Measurements from ENCODE around the gene STAC3.
"Not testable (repeated sequence)": the region's sequence is repeated elsewhere in the genome, so short reads cannot be mapped to it uniquely, and the experiment has no call there.

Gene STAC3

GRCh38 chr12:57250956-57251355 is at the start of gene STAC3:
Gene STAC3 (minus strand): TSS chr12:57251187. CDS start chr12:57249636, 1,551 bp downstream.
- no peak for ATAC-seq

DNA sequence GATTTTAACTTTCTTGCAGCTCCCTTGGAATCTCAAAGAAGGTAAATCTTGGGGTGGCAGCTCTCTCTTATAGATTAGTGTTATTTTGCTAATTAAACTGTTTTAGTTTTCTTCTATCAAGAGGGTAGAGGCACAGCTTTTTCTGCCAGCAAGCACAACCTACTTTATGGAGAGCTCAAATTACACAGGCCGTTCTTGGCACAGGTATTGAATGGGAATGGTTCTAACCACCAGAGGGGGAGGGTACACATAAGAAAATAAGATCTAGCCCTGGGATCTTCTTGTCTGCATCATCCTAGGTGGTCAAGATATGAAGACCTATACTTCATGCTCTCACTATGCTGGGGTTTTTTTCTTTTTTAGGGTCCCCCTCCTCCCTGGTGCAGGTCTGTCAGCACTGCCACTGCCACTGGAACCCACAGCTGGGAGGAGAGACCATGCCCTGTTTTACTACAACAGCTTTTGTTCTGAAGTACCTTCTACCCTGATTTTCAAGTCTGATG is 48.6 kb upstream of the STAC3 start:
- ATAC-seq = no peak

DNA sequence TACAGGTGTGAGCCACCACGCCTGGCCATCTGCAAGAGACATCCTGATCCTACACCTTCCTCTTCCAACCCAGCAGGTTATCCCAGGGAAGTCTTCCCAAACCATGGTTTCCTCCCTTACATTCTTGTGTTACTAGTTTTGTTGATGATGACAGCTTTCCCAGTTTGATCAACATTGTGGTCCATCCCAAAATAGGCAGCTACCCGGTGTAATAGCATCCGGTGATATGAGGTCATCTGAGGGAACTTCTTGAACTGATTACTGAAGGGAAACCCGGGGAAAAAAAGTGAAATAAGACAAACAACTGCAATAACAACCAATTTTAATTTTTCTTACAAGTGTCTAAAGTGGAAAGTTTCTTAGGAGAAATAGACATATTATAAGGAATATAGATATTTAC is 45.3 kb upstream of the STAC3 start:
- no peak for ATAC-seq

- not testable (repeated sequence) for ATAC-seq
Observed at GRCh38 chr12:57282073-57282472, 31.1 kb upstream of the STAC3 start.

DNA sequence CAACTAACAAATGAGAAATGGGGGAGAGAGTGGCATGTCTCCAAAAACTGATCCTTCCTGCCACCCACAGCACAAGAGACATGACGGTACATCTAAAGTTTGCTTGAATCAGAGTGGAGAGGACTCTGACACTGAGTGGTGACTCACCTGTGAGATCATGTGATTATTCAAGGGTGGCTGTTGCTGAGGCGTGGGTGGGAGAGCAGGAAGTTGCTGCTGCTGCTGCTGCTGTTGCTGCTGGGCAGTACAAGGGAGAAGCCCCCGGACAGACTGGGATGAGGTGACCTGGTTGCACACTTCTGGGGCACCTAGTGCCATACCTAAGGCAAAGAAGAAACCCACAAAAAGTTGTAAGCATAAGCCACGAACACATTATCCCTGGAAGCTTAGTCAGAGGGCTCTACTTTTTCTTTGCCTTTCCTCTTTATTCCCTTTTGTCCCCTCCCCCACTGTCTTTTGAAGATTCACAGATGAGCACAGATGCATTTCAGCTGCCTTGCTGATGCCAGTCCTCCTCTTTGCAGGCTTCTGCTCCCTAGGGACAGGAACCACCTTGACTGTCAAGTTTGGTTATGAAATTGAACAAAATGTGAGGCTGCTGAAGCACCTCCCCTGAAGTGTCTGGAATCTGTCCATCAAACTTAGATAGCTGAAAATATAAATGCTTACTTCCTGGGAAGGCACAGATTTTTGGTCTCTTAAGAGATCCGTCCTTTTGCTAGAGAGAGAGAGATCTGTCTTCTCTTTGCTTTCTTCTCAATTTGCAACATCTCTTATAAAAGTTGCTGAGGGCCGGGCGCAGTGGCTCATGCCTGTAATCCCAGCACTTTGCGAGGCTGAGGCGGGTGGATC is 29.4 kb upstream of the STAC3 start:
- ATAC-seq = peak; percentile 100

GRCh38 chr12:57278465-57279381 is 27.7 kb upstream of the STAC3 start:
- ATAC-seq = no peak

- no peak for ATAC-seq
Observed at GRCh38 chr12:57276935-57277563, 26.1 kb upstream of the STAC3 start.

- not testable (repeated sequence) for ATAC-seq
Observed at GRCh38 chr12:57276233-57276632, 25.2 kb upstream of the STAC3 start.

GRCh38 chr12:57273516-57273915 is 22.5 kb upstream of the STAC3 start:
- no peak for ATAC-seq

DNA sequence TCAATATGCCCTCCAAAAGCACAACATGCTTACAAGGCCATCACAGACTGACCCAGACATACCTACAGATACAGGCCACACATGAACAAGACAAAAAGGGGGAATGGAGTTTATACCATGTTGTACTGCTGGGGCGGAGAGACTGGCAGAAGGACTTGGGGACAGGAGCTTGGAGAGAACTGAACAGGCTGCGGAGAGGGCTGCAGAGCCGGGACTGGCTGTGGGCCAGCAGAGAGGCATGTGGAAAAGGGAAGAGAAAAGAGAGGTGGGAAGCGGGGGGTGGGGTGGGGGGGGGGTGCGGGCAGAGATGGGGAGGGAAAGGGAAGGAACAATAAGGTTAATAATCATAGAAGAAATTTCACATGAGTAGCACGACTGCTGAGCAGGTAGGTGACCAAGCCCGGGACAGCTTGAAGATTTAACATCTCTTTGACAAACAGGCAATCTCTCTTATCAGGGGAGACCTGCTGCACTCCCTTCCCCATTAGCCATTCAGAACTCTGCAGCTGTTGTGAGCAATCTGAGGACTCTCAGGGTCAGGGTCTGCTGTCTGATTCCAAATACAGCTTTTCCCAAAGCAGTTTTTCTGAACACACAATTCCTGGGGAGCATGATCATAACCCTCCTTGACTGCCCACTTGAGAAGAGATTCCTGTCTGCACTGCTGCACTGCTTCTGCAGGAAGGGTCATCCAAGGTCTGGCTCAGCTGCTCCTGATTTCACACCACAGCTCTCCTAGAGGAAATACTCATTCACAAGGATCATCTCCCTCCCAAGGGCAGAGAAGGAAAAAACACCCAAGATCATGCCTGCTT is 21.6 kb upstream of the STAC3 start:
- ATAC-seq = no peak

- no peak for ATAC-seq
Observed at GRCh38 chr12:57270966-57271470, 20.0 kb upstream of the STAC3 start.

DNA sequence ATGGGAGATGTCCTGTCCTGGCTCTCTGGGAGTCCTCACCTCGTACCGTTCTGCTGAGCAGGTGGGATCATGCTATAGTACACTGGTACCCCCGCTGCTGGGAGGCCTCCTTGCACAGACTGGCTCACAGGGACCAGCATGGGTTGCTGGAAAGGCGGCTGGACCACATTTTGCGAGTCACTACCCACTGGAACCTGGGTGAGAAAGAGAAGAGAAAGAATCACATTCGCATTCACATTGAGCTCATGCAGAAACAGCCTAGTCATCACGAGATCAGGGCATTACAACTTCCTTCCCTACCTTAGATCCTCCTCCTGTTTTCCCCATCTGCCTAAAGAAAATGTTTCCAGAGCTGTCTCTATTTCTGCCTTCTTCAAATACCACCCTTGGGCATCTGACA is 17.3 kb upstream of the STAC3 start:
- peak; percentile 63 to 81 for ATAC-seq

GRCh38 chr12:57266681-57267080 is 15.7 kb upstream of the STAC3 start:
- no peak for ATAC-seq

GRCh38 chr12:57263096-57263495 is 12.1 kb upstream of the STAC3 start:
- no peak for ATAC-seq

DNA sequence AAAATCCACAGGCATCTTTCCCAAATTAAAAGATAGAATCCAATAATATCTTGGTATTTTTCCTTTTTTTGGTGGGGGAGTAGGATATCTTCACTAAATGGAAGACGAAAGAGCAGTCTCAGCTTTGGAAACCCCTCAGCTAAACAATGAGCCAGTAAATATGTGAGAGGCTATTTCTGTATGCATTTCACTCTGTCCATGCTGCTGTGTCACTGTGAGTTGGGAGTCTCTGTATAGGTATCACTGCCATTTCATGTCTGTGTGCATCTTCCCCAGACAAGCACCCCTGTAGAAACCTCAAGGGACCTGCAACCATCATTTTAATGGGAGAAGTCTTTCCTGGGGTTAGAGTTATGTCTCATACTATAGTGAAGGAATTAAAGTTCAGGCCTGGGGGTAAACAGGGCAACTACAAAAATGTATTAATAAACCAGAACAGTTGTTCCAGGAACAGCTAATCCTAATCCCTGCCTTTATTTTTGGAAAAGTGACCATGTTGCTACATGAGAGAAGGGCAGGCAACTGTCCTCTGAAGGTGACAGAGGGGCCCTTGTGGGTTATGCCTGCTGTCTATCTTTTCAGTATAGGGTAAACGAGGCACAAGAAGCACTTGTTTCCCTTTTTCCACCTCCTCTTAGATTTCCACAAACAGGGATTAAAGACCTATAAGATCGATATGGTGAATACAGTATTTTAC is 11.3 kb upstream of the STAC3 start:
- no peak for ATAC-seq

GRCh38 chr12:57261428-57261865 is 10.5 kb upstream of the STAC3 start:
- no peak for ATAC-seq

DNA sequence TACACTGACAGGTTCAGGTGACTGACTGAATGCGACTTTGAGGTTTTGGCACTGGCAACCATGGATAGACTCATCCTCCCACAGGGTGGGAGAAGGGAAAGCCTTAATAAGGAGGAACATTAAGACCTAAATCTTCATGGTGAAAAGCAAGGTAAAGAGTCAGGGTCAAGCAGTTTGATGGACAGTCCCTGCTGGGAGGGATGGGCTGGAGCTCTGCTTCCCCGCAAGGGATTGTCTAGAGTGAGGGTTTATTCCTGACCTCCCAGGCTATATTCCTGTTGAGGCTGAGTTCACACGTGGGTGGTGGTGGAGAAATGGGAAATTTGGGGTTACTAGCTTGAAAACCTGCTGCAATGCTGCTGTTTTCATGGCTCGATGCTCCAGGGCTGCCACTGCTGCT is 9.4 kb upstream of the STAC3 start:
- no peak for ATAC-seq

DNA sequence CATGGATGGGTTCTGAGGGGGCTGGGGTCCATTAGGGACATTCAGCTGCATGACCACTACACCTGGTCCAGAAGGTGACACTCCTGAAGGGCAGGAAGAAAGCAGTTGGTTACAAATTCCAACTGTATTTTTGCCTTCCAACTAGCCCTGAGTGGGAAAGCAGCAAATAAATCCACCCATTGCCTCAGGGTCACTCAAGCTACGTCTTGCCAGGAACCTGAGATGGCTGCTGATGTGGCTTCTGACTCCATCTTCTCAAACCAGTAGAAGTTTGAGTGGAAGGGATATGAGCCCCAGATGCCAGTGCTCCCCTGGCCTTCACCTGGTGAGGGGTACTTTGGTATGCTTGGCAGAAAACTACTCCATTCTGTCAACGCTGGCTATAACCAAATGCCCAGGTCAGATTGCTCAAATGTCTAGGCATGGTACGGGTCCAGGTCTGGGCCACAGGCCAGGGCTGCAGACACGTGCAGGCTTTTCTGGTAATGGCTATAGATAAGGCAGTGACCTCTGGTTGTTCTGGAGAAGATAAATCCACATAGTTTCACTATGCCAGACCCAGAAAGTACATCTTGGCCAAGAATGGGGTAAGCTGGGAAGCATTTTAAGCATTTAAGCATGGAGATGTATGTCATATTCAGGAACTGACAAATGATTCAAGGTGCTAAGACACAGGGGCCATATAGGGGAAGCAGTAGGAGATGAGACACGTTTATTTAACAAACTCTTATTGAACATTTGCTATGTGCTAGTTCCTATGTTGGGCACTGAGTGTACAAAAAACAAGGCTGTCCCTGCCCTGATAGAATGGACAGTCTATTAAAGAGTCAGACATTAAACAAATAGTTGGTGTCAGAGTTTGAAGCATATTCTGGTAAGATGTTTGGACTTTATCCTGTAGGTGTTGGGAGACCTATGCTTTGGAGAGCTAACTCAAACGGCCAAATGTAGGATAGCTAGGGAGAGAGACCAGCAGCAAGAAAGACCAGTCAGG is 8.3 kb upstream of the STAC3 start:
- no peak for ATAC-seq

GRCh38 chr12:57255916-57256315 is 4.9 kb upstream of the STAC3 start:
- ATAC-seq = no peak
